ENCODE data around the gene NAT10.

The NAT10 gene

DNA sequence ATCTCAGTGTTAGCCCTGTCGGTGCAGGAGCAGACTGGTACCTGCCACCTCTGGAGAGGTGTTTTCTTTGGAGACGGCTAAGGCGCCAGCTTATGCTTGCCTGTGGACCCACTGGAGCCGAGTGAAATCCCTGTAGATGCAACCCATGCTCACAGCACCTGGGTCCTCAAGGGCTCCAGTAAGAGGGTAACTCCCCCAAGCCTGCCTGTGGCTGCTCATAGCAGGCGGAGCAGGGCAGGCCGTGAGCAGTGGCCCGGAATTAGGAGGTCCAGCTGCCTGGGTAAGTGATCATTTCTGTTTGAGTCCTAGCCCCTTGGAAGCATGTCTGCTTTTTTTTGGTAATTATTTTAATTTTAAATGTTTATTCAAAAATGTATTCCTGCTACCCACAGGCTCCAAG is 43.8 kb downstream of the NAT10 start:
- no peak for DNase-seq (ENCODE audit: low read depth, low spot score)

DNA sequence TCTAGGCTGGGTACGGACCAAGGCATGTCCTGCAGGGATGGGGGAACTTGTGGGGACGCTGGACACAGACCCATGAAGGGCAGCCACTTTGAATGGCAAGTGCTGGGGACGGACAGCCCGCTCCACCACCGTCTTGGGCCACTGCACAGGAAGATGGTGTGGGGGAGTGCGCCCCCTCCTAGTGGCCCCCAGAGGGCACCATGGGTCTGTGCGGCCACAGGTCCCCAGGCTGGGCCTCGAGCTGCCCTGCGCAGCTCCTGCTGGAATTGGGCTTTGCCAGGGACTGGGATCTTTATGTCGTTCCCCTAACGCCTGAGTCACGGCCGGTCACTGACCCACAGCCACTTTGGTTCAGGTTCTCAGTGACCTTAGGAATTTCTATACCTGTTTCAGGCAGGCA is 44.4 kb downstream of the NAT10 start:
- DNase-seq (ENCODE audit: low read depth, low spot score) = no peak

DNA sequence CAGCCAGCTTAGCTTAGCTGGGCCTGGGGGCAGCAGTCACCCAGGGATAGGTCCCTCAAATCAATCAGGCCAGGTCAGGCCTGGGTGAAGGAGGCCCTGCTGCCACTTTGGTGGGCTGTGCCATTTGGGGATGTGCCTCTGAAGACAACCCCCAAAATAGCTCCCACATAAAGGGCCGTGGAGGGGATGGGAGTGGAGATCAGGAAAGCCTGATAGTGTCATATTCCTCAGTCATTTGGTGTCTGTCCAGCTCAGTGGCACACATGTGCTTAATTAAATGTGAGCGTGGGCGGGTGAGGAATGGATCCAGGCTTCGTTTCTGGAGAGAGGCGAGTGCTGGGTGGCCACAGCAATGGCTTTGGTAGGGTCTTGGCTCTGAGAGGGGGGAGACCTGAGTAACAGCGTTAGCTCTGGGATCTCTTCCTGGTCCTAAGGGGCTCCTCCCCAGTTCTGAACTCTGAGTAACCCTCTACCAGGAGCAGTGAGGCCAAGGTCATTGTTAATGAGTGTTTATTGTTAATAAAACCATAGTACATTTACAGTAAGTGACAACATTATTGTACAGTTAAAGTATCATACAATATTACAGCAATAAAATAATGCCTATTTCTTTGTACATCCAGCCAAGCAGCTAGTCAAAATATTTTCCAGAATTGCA is 45.2 kb downstream of the NAT10 start:
- no peak for DNase-seq (ENCODE audit: low read depth, low spot score)

DNA sequence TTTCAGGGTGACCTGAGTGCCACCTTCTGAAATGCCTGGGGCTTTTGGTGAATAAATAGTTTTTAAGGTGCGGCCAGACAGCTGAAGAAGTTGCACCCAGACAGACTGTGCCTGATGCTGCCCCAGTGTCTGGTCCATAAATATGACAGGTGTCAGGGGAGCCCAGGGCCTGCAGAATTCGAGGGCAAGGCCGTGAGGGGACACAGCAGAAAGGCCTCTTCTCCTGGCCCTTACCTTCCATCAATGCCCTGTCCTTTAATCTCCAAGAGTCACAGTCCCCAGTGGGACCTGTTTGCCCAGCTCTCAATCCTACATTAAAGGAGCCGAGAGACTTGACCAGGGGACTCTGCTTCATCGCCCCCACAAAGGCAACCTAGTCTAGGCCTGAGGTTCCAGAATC is 45.7 kb downstream of the NAT10 start:
- DNase-seq (ENCODE audit: low read depth, low spot score) = no peak

DNA sequence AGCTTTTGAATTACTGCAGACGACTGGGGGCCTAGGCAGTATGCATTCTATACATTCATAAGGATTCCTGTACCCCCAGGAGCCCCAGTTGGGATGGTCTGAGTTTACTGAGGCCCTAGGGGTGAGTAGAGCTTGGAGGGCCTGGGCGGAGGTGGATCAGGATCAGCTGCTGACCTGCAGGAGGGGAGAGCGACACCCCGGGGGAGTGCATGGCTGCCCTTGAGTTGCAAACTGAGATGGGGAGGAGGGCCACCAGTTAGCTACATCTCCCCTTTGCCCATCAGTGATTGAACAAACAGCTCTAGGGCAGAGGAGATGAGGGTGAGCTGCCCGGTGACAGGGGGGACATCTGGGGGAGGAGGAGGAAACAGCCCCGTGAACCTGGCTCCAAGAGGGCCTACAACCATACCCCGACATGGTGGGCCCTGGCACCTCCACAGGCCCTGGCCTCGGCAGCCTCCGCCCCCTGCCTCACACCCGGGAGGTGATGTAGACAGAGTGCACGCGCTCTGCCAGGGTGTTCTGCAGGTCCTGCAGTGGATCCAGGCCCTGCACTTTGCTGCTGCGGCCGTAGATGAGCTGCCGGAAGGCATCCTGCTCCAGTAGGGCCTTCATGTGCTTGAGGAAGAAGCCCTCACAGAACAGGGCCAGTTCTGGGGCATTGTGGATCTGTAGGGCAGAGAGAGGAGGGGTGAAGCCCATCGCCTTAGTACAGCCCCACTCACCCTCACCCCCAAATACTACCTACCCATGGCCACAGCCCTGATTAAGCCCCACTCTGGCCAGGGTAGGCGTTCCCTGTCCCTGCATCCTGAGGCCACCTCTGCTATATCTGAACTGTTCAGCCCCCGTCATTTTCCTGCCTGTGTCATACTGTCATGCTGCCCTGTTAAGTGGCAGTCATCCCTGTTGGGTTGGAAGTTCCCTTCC is 46.8 kb downstream of the NAT10 start:
- no peak for DNase-seq (ENCODE audit: low read depth, low spot score)

DNA sequence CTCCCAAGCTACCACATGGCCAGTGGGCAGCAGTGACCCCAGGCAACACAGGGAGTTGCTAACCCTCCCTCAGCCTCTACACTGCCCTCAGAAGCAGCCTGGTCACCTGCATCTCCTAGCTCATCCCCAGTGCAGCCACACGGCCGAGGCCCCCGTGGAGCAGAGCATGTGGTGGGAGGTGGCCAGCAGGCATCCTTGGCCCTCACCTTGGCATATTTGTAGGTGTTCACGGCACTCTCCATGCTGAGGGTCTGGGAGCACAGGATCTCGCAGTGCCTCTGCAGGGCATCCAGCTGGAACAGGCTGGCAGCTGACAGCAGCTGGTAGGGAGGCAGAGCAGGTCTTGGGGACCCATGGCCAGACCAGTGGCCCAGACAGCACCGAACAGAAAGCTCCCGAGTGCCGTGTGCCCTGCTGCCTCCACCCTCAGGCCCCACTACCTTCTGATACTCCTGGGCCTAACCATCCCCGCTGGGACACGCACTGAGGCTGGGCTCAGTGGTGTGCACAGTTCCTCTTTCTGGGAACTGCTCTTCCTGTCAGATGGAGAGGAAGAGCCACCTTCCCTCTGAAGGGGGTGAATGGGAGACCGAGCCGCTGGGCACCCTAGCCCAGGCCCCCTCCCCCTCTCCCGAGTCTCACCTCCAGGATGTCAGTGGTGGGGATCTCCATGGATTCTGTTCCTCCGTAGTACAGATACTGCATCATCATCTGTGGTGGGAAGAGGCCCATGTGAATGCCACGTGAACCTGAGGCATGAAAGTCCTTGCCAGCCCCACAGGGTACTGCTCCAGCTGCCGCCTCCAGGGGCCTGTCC is 48.8 kb downstream of the NAT10 start:
- no peak for DNase-seq (ENCODE audit: low read depth, low spot score)

DNA sequence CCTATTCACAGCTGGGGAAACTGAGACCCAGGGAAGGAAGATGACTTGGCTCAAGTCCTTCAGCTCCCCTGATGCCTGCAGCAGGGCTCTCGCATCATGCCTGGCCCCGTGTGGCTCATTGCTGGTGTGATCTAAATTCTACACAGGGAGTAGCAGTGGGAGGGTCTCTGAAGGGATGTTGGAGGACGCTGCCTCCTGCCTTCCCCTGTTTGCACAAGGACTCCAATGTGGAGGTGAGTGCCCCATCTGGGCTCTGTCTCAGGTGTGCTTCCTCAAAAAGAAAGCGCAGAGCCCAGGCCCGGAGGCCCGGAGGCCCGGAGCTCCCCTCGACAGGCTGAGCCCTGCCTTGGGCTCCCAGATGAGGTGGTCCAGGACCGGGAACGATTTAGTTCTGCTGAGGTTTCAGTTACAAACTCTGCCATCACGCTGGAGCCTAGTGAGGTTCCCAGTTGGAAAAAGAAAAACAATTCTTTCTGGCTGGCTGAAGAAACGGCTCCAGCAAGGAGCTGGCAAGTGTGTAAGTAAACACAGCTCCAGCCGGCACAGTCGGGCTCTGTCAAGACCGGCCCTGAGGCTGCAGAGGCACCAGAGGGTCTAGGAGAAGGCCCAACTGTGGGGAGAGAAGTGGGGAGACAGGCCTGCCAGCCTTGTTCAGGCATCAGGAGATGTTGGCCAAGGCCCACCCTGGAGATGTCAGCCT is 49.8 kb downstream of the NAT10 start:
- DNase-seq (ENCODE audit: low read depth, low spot score) = no peak

DNA sequence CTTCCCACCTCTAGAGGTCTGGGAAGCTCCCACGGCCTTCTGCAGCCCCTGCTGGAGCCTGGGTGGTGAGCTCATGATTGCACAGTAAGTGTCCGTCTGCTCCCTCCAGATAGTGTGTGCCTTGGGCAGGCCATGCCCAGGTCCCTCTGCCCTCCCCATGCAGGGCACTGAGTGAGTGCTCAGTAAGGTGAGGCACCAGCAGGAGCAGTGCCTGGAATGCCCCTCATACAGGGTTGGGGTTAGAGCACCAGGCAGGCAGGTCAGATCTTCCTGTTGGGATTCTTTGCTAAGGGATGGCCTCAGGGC is 50.3 kb downstream of the NAT10 start:
- no peak for DNase-seq (ENCODE audit: low read depth, low spot score)

DNA sequence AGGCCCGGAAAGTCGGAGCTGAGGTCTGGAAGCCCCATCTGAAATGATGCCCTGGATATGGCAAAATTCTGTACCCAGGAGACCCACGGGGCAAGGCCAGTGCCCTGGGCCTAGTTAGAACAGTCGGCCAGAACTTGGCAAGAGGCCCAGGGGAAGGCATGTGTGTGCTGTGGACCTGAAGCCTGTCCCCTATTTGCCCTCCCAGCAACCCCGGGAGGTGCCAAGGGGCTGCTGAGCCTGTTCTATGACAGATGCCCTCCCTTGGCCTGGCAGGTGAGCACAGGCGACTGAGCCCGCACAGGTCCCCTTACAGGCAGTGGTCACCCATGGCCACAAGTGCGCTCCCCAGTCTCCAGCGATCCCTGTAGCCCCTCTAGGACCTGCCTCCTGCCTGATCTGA is 51.7 kb downstream of the NAT10 start:
- no peak for DNase-seq (ENCODE audit: low read depth, low spot score)

DNA sequence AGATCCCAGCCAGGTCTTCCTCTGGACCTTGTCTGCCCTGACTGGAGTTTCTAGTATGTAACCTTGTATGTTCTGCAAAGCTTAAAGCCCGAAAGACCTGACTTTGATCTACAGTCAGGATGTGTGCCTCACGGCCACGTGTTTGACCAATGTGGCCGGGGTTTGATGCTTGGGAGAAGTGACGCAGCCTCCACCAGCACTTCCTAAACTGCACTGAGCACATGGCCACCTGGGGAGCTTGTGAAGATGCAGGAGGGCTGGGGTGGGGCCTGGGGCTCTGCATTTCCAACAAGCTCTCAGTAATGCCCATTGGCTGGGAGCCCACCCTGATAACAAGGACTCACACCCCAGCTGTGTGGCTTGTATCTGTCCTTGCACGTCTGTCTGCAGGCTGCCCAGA is 53.2 kb downstream of the NAT10 start:
- no peak for DNase-seq (ENCODE audit: low read depth, low spot score)

DNA sequence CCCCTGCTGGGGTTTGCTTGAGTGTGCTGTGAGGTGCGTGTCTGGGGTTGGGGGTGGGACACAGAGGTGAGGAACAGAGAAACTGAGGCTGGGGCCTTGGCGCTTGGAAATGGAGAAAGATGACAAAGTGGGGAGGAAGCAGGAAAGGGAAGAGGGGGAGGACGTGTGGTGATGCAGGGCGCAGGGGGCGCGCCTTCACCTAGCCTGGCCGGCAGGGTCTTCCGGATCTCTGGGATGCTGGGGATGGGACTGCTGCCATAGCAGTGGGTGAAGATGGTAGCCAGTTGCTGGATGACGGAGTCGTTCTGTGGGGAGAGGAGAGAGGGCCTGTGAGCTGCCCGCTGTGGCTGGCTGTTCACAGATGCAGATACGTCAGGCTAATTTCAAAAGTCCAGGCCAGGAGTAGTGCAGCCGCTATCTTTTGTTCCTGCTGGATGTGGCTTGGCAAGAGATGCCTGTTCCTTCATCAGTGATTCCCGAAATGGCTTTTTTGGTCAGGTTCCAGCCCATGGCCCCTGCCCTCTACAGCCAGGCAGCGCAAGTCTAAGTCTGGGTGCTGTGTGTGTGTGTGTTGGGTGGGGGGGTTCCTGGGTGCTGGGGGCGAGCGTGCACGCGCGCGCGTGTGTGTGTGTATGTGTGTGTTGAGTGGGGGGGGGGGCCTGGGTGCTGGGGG is 54.8 kb downstream of the NAT10 start:
- DNase-seq (ENCODE audit: low read depth, low spot score) = no peak

DNA sequence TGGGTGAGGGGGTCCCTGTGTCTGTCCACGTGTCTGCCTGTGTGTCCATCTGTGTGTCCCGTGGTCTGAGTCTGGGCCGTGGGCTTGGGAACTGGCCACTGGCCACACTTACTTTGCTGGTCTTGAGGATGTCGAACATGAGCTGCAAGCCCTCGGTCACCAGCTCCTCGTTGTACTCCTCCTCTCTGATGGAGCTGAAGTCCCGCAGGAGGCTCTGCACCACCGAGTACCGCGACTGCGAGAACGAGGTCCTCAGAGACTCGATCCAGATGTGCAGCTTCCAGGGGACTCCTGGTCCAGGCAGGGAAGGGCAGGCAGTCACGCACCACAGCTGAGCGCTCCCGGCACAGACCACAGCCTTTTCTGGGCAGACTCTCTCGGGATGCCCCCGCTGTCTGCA is 55.4 kb downstream of the NAT10 start:
- no peak for DNase-seq (ENCODE audit: low read depth, low spot score)

DNA sequence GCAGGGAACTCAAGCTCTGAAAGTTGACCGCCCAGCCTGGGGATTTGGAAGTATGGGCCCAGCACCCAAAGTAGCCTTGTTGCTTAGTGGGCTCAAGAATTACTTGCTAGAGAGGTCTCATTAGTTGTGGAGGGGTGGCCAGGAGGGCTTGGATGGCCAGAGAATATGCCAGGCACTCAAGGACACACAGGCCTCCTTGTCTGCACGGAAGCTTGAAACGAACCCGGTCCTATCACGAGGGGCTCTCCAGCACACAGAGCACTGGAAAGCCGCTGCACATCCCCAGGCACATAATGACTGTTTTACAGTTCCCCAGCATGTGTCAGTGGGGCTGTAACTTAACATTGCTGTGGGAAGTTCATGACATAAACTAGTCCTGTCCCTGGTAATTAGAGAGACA is 55.9 kb downstream of the NAT10 start:
- no peak for DNase-seq (ENCODE audit: low read depth, low spot score)

DNA sequence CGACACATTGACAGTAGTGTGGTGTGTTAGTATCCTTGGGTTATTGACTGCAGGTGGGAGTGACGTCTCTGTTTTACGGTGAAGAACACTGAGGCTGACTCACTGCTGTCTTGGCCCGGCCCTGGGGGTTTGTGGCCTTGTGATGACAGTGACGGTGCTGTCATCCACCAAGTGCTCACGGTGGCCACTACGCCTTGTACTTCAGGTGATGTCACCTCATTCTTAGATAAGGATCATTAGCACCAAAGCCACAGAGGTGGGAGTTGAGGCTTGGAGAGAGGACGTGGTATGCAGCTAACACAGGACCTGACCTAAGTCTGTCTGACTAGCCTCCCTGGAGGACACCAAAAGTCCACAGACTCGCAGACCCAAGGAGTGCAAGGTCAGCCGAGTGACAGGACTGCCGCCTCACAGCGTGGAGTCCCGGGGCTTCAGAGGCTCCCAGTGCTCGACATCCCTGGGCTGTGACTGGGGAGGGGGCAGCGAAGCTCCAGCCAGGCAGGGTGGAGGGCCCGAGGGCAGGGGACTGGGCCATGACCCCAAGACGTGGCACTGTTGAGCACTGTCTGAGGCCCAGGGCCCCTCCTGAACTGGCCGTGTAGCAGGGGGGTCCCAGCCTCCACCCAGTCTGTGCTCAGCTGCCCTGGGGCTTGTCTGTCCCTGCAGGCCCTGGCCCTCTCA is 56.5 kb downstream of the NAT10 start:
- DNase-seq (ENCODE audit: low read depth, low spot score) = no peak

DNA sequence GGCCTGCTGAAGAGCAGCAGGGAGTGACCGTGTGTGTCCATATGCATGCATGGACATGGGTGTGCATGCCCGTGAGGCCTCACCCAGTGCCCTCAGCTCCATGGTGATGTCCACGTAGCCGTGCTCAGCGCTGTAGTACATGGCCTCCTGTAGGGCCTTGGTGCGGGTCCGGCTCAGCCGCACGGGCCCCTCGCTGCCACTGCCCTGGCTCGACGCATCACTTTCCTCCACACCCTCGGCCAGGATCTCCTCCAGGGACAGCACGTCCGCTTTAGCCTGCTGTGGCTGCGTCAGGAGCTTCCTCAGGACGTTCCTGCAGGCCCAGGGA is 57.0 kb downstream of the NAT10 start:
- DNase-seq (ENCODE audit: low read depth, low spot score) = no peak

DNA sequence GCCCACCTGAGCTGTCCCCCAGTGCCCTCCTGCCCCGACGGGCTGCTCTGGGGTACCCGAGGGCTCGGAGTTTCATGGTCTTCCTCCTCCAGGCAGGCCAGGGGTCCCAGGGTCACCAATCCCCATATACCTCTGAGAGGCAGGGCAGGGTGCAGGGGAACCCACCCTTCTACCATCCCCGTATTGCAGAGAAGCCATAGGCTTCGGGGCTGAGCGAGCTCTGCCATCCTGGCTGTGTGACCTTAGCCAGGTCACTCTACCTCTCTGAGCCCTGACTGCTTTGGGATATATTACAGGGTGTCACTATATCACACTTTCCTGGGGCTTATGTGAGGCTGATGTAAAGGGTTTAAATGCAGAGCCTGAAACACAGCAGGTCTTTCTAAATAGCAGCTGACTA is 57.4 kb downstream of the NAT10 start:
- no peak for DNase-seq (ENCODE audit: low read depth, low spot score)

DNA sequence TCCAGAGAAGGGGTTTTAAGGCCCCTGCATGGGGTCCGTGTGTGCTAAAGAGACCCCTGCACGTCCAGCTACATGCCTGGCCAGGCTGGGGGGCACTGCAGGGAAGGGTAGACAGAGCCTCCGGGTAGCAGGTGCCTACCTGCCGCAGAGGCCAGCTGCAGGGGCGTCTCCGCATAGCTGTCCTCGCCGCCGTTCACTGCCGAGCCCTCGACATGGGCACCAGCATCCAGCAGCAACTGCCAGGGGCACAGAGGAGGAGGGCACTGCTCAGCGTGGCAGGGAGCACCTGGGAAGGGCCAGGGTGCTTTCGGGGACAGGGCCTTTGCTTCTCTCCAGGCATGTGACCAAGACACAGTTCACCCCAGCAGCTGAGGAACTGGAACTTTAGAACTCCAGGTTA is 59.7 kb downstream of the NAT10 start:
- no peak for DNase-seq (ENCODE audit: low read depth, low spot score)

DNA sequence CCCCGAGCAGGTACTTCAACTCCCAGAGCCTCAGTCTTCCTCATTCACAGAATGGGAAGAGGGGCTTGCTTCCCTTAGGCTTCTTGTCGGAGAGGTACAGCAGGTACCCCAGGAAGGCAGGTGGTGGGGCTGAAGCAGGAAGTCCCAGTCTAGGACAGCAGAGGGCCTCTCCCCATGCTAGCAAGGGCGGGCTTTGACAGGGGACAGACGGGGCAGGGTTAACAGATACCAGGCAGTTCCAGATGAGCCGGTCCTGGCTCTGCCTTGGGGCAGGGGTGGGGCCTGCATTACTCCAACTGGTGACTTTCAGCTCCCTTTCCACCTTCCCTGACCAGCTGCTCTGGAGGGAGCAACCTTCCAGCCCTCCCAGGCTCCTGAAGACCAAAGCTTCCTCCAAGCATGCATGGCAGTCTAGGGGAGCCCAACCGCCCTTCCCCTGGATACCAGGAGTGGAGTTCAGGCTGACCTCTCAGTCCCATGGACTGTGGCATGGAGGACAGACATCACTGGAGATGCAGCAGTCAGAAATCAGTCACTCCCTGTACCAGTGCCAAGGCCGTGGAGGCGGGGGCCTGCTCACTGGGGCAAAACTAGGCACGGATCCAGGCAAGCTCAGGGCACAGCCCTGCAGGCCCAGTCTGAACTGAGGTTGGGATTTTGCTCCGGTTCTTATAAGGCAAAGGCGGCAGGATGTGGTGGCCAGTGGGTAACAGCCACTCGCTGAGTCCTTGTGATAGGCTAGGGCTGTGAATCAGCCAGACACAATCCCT is 60.5 kb downstream of the NAT10 start:
- DNase-seq (ENCODE audit: low read depth, low spot score) = no peak

DNA sequence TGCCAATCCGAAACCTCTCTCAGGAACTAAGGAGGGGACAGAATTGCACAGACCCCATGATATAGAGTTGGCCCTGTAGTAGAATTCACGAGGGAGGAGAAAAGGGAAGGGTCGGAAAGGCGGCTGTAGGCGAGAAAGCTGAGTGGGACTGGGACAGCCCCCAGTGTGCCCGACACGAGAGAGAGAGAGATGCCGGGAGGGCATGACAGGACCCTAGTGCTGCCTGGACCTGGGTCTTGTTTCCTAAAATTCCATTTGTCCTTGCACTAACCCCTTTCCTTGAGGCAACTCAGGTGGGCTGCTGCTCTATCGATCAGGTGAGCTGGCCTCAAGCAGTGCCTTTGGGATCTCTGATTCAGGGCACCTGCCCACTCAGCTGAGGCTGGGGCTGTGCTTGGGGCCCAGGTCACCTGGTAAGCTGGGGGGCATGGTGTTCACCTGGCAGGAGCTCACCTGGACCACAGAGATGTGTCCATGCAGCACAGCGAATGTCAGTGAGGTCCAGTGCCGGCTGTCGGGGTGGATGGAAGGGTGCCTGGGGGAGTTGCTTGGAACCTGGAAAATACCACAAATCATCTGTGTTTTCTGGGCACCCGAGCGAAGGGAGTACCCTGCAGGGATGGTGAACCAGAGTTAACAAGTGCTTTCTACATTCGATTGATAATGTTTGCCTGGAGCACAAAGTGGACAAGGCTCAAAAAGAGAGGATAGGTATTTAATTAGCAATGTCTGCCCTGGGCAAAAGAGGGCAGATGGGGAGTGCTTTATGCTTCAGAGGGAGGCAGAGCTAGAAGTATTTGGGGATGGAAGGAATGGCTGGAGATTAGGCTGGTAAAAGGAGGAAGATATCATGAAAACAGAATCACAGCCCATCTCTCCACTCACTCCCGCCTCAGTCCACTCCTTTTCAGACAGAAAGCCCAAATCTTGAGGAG is 61.6 kb downstream of the NAT10 start:
- no peak for DNase-seq (ENCODE audit: low read depth, low spot score)
